GM10266 (cell line): Measurements from ENCODE around the gene TMED1.

Experiments used
- DNase-seq: peaks from one replicate; pipeline ENCODE4 v3.0.0; 2012; ENCODE audit errors: extremely low spot score
- CTCF ChIP-seq: IDR thresholded peaks from 2 replicates; pipeline ENCODE4 v1.5.1; 2012; ENCODE audit warnings: mild to moderate bottlenecking, low read depth; ENCODE audit not compliant: control insufficient read depth, insufficient read depth; ENCODE audit errors: missing control alignments

Gene TMED1

DNA sequence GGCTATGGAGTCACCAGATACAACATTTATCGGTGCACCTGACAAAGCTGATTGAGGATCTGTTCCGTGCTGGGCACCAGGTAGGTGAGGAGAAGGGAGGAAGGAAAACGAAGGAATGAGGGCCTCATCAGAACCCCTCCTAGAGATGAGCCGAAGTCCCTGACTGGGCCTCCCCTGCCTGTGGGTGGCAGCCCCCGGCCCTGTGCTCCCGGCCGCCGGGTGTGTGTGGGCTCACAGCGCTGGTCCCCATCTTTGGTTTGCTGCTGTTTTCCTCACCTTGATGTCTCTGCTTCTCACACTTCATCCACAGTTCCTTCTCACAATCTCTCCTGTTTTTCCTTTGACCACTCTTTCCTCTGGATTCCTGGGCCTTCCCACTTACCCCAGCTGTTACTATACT is 32.8 kb downstream of the TMED1 start:
- no peak for TF ChIP-seq CTCF

DNA sequence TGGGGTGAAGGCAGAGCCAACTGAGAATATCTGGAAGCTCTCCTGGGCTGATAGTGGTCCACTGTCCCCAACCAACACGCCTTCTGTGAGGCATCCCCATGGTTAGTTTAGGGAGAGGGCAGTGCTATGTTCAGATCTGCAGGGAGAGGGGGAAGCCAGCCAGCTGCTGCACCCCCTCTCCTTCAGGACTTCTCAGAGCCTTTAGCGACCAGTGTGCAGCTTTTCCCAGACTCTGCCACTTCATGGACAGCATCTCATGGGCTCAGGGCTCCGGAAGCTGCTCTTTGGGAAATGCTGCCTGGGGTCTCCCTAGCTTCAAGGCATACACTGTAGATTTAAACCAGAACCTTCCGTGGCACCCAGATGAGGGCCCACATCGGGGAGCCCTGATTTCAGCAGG is 33.5 kb downstream of the TMED1 start:
- no peak for TF ChIP-seq CTCF
- DNase-seq = no peak

More for the DNA sequence above, 32.8 kb downstream of the TMED1 start:
- DNase-seq = no peak

- no peak for TF ChIP-seq CTCF
Measured at GRCh38 chr19:10800488-10800887, 35.5 kb downstream of the TMED1 start.

DNA sequence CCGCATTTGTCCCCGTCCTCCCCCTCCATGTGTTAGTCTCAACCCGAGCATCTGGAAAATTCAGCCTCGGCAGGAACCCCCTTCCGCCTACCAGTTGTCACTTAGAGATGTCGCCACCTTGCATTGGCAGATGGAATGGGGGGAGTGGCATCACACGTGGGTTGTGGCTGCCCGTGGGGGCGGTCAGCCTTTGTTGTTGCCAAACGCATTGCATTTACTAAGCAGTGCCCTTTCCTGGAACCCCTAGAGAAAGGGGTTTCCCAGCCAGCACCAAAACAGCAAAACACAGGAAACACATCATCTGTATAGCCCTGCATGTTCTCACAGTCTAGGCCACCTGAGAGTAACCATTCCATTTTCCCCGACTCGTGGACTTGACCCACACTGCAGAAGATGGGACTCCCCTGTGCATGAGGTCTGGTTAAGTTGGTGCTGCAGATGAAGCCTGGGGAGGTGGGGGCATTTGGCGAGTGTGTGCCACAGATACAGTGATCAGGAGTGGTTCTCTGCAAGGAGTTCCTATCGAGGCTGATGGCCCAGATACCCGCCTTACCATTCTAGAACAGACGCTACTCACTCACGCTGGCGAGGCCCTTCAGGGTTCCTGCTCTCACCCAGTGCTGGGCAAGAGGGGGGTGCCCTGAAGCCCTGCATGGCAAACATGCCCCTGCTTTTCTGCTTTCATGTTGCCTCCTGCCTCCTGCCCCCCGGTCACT is 38.3 kb downstream of the TMED1 start:
- DNase-seq = peak; percentile 86
- no peak for TF ChIP-seq CTCF

More at GRCh38 chr19:10800488-10800887, 35.5 kb downstream of the TMED1 start:
- DNase-seq = no peak

DNA sequence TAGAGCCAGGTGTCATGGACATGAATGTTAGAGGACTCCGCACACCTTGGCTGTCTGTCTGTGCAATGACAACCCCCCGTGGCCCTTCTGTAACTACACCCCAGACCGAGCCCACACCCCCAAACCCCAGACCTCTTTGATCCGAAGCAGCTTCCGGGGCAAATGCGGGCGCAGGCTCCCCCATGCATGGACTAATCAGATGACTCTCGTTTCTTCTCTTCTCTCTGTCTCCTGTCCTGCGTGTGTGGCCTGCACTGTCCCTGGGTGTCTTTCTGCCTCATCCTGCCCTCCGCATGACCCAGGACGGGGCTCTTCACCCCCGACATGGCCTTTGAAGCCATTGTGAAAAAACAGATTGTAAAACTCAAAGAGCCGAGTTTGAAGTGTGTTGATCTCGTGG is 38.9 kb downstream of the TMED1 start:
- no peak for TF ChIP-seq CTCF
- DNase-seq = peak; percentile 34

DNA sequence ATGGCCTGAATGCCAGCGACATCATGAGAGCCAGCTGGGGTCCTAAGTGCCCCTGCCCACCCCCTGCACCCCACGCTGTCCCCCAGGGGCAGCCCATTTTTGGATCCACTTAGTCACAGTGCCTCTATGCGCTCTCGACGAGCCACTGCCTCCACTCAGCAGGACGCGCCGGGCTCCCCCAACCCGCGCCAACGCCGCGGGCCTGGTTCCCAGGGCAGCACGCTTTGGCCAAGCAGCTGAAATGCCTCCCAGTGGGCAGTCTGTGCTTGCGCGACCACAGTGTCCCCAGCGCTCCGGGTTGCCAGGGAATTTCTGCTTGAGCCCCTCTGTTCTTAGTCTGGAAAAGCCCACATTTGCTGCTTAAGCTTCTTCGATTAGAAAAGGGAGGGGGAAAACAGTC is 39.4 kb downstream of the TMED1 start:
- no peak for TF ChIP-seq CTCF
- no peak for DNase-seq

- no peak for TF ChIP-seq CTCF
Measured at GRCh38 chr19:10789866-10790265, 46.1 kb downstream of the TMED1 start.

More at GRCh38 chr19:10789866-10790265, 46.1 kb downstream of the TMED1 start:
- no peak for DNase-seq
